Stimulated activated CD8-positive, alpha-beta memory T cell treated with anti-CD3 and anti-CD28 coated beads, Interleukin-2, amount 100 ng/mL, for 48 hours (primary cell): Measurements from ENCODE around the gene CDH22.

Experiments used
- DNase-seq, 2 donors: peaks; one replicate each; pipeline ENCODE4 v3.0.0-alpha.2; 2020; ENCODE audit warnings: low read depth in 2 of 2

The CDH22 gene

DNA sequence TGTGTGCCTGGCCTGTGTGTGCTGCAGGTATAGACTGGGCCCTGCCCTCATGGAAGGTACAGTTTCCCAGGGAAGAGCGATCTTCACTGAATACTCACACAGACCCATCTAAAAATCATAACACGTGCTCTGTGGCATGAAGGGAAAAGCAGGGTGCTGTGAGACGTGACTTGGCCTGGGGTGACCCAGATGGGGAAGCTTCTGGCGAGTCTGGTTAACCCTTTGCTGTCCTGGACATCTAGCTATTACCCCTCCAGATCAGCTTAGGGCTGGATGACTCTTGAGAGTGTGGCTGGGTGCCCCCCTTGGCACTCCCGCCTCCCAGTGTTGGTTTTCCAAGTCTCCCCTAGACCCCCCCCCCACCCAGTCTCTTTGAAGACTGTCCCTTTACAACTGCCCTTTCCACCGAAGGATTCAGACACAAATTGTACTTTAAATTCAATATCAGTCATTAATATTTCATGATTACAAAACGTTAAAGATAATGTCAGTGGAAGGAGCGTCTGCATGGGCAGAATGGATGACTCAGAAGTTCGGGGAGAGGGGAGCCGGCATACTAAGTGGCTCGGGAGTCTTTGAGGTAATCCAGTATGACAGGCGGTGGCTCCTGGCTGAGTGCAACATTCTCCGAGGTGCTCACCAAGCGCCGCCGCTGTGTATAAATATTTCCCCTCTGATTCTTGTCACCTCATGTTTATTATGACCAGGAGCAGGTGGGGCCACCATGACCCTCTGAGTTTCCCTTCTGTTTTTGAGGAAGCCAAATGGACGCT, 112.8 kb downstream of the CDH22 start:
- no peak for DNase-seq

DNA sequence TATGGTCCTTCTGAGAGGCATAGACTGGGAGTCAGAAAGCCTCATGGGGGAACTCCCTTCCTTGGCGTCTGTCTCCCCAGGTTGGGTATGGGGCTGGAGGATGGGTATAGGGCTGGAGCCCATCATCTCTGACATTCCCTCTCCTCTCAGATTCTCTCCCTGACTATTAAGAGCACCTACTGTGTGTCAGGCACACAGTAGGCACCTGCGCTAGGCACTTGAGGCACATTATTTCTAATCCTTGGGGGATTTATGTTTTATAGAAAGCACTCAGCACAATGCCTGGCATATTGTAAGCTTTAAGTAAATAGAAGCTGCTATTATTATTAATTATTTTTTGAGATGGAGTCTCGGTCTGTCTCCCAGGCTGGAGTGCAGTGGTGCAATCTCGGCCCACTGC, 113.9 kb downstream of the CDH22 start:
- no peak for DNase-seq

DNA sequence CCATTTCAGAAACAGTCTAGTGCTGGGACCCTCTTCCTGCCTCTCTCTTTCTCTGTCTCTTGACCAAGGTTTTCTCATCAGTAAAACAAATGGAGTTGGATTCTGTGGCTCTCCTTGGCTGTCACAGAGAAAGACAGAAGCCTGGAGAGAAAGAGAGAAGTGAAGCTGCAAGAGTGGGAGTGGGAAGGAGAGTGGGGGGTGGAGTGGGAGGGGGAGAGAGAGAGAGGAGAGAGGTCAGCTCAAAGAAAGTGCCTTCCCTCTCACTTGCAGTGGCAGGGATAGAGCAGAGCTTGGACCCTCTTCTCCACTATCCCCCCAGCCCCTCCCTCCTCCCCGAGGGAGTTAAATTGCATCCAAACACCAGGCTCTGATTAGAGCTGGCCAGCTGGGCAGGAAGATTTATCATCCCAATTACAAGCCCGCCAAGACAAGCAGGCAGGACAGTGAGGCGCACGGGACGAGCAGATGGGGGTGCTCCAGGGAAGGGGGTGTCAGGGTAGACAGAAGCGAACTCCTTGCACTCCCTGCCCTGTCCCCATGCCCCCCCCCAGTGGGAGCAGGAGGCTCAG, 115.8 kb downstream of the CDH22 start:
- no peak for DNase-seq

DNA sequence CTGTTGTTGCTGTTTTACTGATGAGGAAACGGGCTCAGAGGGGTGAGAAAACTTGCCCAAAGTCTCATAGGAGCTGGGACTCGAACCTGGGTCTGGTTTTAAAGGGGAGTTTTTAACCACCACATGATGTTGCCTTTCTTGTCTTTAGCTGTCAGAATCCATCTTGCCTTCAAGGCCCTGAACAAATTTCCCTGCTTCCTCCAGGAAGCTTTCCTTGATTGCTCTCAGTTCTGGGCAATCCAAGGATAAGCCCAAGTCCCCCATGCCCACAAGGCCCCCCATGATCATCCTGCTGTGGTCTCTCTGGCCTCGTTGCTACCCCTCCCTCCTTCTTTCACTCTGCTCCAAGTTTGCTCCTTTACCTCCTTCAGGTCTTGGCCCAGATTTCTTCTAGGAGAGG, 116.7 kb downstream of the CDH22 start:
- no peak for DNase-seq

DNA sequence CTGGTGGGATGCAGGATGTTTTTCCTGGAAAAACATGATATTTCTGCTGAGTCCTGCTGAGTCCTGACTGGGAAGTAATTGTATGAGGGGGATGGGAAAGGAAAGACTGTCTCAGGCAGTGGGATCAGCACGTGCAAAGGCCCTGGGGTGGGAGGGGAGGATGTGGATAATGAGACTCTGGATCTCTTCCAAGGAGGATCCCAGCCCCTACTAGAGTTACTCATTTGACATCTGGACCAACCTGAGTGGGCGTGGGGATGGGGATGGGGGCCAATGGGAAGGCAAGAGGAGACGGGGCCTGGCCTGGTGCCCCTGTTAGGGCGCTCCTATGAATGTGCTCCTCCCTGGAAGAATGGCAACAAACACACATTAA, 117.1 kb downstream of the CDH22 start:
- no peak for DNase-seq

DNA sequence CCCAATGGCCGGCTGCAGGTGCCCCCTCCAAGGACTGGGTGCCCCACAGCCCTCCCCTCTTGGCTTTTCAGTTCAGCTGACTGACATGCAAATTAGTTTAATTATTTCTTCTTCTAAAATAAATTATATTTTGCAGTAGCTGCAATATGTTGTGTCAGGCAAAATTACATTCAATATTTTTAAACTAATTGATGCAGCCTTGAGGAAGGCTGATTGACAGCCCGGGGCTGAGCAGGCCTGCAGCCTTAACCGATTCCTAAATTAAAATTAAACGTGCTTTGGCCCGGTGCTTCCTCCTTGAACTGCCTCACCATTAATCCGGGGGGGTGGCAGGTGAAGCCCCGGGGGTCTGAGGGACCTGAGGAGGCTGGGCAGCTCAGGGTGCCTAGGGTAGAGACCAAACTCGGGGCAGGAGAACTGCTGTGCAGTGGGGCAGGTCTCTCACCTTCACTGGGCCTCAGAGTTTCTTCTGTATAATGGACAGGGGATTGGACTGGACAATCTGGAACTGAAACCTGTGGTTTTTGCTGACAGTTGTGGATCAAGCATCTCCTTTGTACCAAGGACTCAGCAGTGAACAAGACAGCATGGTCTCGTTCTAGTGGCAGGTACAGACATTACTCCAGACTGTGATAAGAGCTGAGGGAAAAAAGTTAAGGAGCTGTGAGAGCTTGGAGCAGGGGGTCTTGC, 117.7 kb downstream of the CDH22 start:
- no peak for DNase-seq

DNA sequence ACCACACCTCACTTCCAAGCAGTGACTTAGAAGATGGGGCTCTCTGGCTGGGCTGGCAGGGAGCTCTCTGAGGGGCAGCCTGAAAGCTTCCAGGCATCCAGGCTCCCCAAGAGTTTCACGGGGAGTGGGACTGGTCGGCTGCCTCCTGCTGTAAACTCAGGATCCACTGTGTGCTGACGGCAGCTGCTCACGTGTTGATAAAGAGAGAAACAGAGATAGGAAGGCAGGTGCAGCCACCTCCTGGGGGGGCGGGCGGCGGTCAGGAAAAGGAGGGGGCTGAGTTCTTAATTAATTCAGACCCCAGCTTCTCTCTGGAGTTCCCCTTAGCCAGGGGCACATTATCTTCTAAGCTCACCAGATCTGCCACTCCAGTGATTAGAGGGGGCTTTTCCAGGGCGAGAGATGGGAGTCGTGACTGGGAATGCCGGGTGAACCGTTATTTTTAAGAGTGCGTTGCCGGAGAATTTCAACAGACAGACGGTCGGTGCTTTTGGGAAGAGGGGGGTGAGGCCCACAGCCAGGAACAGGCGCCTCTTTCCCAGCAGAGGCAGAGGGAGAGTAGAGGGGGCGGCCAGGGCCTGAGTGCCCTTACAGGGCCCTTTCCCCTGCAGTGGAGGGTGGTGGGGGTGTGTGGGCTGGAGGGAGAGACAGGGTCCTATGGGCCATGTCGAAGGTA, 119.3 kb downstream of the CDH22 start:
- DNase-seq: no peak

DNA sequence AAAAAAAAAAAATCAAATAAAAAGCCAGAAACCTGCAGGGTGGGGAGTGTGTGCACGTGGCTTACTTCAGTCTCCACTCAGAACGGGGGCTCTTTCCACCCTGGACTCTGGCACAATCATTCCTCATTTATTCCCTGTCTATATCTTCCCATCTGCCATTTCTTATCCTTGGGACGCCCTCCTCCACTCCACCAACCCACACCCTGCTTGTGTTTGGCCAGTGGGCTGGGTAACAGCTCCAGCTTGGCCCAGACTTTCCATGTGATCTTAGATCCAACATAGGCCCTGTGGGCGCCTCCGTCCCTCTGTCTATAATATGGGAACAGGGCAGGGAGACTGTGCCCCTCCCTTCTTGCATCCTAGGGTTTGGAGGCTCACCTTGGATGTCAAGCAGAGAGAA, 122.1 kb downstream of the CDH22 start:
- DNase-seq: no peak

DNA sequence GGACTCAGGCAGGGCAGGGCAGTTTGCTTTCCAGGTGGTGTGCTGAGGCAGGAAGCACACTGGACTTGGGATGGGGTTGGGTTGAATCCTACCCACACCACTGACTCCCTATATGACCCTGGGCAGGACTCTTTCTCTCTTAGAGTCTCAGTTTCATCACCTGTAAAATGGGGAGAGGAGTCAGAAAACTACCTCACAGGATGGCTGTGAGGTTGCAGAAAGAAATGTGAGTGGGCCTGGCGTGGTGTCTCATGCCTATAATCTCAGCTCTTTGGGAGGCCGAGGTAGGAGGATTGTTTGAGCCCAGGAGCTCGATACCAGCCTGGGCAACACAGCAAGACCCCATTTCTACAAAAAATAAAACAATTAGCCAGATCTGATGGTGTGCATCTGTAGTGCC, 122.9 kb downstream of the CDH22 start:
- DNase-seq: no peak

DNA sequence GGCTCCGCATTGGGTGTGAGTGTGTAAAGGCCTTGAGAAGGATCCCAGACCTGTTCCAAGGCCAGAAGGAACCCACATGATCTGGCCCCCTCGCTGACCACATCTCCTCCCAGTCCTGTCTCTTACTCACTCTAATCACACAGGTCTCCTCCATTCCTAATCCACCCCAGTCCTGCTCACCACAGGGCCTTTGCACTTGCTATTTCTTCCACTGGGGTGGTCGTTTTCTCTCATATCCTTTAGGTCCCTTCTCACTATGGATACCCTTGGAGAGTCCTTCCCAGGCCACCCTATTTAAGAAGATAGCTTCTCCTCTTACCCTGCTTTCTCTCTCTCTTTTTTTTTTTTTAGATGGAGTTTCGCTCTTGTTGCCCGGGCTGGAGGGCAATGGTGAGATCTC, 124.5 kb downstream of the CDH22 start:
- no peak for DNase-seq

DNA sequence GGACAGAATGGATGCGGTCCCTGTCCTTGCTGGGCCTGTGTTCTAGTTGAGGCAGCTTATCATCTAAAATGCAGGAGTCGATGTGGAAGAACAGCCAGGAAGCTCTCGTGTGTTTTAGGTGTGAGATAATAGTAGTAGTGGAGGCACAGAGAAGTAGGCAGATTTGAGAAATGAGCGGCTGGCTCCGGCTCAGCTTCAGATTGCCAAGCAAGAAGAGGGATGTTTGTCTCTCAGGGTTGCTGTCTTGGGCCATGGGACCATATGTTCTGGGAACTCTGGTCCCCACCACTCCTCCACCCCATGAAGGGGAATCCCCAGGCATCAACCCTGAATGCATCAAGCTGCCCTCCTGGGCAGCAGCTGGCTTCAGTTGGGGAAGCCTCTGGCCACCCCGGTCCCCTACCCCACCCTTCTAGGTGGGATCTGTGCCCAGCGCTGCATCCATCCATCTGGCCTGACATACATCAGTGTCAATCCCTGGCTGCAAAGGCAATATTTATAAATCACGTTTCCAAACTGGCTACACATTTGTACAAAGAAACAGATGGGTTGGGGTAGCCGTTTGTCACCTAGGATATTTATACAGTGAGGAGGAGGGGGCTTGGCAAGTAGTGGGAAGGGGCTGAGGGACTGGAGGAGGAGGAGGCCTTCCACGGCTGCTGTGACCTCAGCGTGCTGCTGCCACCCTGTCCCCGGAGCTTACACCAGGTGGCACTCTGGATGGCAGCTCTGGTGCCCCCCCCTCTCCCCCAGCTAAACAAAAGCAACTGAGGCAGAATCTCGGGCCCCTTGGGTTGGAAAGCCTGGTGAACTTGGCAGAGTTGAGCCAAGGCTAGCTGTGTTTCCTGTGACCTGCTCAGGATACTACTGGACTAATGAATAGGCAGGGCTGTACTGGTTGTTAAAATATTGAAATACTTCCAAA, 125.8 kb downstream of the CDH22 start:
- DNase-seq: no peak

DNA sequence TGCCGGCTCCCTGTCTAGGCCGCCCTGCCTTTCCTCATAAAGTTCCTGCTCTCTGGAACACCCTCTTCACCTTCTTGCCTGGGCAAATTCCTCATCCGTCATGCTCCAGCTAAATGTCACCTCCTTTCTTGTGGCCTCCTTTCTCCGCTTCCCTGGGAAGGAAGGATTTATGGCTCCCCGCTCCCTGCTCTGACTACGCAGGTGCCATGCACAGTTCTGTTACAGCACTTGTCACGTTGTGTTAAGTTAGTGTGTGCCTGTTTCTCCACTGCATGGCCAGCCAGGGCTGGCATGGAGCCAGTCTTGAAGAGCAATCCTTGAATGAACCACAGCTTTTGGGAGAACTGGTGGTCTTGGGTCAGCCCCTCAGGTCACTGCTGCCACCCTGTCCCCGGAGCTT, 128.4 kb downstream of the CDH22 start:
- DNase-seq: no peak

DNA sequence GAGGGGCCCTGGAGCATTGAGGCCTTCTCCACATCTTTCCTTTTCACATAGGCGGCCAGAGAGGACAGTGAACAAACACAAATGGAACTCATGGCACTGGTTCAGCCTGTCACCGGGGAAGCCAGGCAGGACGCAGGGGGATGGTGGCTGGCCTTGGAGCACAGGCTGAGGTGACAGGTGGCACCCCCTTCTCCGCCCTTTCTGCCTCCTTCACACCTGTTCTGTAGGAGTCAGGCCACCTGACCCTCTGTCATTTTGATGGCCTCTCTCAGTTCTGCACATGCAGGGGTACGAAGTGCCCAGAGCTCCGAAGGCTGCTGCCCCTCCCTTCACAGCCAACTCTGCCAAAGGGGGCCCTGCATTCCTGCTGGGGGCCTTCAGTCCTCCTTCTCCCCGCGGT, 129.4 kb downstream of the CDH22 start:
- no peak for DNase-seq

DNA sequence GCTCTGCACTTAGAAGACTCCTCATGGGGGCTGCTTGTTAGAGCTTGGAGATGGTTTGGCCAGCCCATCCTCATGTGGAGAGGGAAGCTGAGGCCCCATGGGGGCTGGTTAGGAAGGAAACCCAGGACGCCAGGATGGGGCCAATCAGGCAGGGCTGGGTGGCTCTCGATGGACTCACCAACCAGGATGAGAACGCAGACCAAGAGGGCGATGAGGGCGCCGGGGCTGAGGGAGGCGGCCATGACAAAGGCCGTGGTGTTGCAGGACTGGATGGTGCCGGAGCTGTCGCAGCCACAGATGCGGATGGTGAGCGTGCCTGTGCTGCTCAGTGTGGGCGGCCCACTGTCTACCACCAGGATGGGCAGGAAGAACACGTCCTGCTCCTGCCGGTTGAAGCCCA, 130.5 kb downstream of the CDH22 start:
- DNase-seq: no peak

DNA sequence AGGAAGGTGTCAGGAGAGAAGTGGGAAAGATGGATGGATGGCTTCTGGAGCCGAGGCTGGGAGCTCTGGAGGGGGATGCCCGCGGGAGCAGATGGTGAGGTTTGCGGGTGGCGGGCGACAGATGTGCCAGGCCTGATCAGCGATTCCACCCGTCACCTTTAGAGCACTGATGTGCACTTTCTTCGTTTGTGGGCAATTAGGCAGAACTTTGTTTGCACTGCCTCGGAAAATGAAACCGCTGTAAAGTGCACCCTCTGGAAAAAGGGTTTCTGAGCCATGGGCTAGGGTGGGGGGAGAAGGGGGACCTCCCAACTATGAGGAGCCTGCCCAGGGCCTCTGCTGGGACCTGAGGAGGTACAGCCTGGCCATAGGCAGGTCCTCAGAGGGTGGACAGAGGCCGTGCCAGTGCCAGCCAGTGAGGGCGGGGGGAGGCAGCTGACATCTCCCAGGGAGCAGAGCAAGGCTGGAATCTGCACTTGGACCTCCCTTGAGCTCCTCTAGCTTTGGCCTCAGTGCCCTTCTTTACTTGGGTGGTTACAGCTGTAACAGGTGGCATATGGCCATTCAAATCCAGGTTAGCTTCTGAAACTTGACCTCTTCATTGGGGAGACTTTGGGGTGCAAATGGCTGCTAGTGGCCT, 131.4 kb downstream of the CDH22 start:
- no peak for DNase-seq

DNA sequence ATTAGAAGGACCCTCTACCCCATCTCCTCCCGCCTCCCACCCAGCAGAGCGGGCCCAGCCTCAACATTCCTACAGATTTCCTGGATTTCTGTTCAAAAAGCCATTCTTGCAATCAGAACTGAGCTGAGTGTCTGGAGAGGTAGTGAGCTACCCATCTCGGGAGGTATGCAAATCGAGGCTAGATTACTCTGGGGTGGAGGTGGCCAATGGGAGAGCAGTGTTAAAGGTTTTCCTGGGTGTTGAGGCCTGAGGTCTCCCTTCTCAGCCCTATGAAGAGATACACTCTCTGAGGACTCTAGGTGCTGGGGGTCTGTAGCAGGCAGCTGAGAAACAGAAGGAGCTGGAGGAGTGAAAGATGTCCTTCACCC, 133.2 kb downstream of the CDH22 start:
- no peak for DNase-seq

DNA sequence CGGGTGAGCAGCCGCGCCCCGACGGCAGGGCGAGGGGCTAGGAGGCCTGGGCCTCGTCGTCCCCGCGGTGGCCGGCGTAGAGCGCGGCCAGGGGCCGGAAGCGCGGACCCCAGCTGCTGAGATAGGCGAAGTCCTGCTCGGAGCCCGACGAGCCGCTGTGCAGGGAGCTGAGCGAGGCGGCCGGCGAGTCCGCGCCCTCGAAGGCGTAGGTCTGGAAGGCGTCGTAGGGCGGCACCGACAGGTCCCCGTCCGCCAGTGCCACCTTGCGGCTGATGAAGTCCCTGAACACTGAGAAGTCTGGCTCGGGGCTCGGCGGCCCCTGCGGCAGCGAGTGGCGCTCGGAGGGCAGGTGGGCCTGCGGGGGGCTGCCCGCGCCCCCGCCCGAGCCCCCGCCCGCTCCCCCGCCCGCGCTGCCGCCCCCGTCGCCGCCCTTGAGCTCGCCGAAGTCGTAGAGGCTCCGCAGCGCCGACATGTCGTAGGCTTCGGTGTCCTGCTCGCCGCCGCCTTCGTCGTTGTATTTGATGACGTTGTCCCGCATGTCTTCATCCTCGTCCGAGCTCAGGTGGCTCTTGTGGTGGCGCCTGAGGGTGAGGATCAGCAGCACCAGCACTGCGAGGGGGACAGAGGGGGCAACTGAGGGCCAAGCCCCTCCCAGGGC, 133.7 kb downstream of the CDH22 start:
- DNase-seq: peak; percentile 54 to 61

DNA sequence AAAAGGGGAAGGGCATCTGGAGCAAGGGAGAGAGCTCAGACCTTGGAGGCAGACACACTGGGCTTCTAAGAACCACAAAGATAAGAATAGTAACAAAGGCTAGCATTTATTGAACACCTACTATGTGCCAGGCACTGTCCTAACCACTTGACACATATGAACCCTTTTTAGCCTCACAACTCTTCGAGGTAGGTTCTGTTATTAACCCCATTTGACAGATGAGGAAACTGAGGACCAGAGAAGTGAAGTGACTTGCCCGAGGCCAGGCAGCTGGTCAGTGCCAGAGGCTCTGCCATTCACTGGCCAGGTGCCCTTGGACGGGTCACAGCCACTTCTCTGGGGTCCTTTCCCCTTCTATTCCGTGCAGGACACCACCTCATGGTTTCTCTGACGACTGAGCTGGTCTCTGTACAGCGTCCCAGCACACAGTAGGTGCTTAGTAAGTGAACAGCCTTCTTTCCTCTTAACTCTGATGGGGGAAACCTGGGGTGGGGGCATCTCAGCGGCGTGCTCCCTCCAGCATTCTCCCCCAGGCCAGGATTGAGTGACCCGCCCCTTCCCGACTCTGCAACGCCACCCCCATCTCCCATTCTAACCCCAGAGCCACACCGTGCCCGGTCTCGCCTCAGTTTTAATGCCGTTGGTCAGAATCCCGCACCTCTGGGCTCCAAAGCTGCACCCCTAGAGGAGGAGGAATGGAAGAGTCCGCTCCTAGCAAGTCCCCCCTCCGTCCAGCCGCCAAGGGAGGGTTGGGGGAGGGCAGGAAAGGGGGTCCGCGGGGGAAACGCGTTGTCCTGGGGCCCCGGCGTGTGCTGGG, 134.4 kb downstream of the CDH22 start:
- no peak for DNase-seq

DNA sequence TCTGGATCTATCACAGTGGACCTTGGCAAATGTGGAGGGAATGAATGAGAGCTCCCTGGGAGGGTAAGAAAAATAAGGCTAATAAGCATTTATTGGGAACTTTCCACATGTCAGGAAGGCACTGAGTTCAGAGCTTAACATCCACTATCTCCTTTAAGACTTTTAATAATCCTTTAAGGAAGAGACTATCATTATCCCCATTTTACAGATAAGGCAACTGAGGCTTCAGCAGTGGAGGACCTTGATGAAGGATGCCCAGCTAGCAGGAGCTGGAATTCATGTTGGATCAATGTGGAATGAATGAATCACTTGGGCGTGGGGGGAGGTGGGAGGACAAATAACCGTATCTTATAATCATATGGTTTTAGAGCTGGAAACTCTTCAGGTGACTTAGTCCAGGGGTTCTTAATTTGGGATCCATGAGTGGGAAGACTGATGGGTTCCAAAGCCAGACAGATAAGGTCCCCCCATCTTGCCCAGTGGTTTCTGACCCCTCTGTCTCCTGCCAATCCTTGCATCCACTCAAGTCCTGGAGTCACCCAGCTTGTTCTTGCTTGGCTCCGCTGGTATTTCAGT, 135.2 kb downstream of the CDH22 start:
- no peak for DNase-seq
